Panc1 (cell line): ENCODE results near the gene PTPRR.

Experiments used
- POLR2AphosphoS5 ChIP-seq: IDR thresholded peaks from 2 replicates; pipeline ENCODE4 v1.6.1; 2012; ENCODE audit warnings: mild to moderate bottlenecking, low read depth, low read length, moderate library complexity
- SIN3A ChIP-seq: IDR thresholded peaks from 2 replicates; pipeline ENCODE4 v1.6.1; 2012; ENCODE audit warnings: low read depth, mild to moderate bottlenecking, low read length, moderate library complexity, borderline replicate concordance; ENCODE audit not compliant: insufficient read depth
- TF ChIP-seq, protein P1 (sequence below): fragments of 450-650 bp; IDR thresholded peaks from 2 replicates; pipeline ENCODE4 v1.5.1; 2017; ENCODE audit warnings: mild to moderate bottlenecking
- TF ChIP-seq, protein P2 (sequence below), 2 experiments: IDR thresholded peaks; 2 replicates each; pipeline ENCODE4 v1.6.1; 2011 to 2012; ENCODE audit warnings: low read depth in 2 of 2, control low read depth in 1 of 2, low read length in 1 of 2, mild to moderate bottlenecking in 1 of 2, moderate library complexity in 1 of 2; ENCODE audit not compliant: insufficient read depth in 1 of 2

DNA sequence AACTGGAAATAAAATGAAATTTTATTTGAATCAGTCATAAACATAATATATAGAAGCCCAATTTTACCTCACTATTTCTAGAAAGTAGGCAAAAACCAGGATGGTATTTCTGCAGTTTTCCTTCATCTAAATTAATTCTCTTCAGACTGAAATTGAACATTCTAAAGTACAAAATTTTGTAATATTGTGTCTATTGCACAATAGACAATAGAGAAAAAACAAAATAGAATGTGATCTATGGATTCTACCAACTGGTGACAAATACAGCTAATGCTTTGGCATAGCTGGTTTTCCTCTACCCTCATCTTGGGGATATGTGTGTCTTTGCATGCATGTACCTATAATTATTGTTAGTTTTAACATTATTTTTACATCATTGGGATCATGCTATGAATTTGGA is 8.5 kb upstream of the PTPRR start:
- TF ChIP-seq, protein P1, sequence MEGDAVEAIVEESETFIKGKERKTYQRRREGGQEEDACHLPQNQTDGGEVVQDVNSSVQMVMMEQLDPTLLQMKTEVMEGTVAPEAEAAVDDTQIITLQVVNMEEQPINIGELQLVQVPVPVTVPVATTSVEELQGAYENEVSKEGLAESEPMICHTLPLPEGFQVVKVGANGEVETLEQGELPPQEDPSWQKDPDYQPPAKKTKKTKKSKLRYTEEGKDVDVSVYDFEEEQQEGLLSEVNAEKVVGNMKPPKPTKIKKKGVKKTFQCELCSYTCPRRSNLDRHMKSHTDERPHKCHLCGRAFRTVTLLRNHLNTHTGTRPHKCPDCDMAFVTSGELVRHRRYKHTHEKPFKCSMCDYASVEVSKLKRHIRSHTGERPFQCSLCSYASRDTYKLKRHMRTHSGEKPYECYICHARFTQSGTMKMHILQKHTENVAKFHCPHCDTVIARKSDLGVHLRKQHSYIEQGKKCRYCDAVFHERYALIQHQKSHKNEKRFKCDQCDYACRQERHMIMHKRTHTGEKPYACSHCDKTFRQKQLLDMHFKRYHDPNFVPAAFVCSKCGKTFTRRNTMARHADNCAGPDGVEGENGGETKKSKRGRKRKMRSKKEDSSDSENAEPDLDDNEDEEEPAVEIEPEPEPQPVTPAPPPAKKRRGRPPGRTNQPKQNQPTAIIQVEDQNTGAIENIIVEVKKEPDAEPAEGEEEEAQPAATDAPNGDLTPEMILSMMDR = no peak
- TF ChIP-seq SIN3A (no peak), POLR2AphosphoS5 (no peak)
- TF ChIP-seq, protein P2, sequence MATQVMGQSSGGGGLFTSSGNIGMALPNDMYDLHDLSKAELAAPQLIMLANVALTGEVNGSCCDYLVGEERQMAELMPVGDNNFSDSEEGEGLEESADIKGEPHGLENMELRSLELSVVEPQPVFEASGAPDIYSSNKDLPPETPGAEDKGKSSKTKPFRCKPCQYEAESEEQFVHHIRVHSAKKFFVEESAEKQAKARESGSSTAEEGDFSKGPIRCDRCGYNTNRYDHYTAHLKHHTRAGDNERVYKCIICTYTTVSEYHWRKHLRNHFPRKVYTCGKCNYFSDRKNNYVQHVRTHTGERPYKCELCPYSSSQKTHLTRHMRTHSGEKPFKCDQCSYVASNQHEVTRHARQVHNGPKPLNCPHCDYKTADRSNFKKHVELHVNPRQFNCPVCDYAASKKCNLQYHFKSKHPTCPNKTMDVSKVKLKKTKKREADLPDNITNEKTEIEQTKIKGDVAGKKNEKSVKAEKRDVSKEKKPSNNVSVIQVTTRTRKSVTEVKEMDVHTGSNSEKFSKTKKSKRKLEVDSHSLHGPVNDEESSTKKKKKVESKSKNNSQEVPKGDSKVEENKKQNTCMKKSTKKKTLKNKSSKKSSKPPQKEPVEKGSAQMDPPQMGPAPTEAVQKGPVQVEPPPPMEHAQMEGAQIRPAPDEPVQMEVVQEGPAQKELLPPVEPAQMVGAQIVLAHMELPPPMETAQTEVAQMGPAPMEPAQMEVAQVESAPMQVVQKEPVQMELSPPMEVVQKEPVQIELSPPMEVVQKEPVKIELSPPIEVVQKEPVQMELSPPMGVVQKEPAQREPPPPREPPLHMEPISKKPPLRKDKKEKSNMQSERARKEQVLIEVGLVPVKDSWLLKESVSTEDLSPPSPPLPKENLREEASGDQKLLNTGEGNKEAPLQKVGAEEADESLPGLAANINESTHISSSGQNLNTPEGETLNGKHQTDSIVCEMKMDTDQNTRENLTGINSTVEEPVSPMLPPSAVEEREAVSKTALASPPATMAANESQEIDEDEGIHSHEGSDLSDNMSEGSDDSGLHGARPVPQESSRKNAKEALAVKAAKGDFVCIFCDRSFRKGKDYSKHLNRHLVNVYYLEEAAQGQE (IDR thresholded peaks at IDR 0.05; ENCODE audit: insufficient read depth in 1 of 2, low read depth in 2 of 2, low read length in 1 of 2) = no peak
